MM.1S (cell line): Measurements from ENCODE around the gene CFAP77.

ENCODE experiments used
- EZH2 ChIP-seq: fragments of 300-600 bp; sonication (generic); optimal IDR thresholded peaks from 2 replicates; pipeline ENCODE3; 2017; ENCODE audit warnings: low read depth, mild to moderate bottlenecking, antibody characterized with exemption, low read length, mixed read lengths
- EZH2phosphoT487 ChIP-seq: fragments of 300-600 bp; sonication (generic); IDR thresholded peaks from 2 replicates; pipeline ENCODE4 v1.6.1; 2018; ENCODE audit warnings: antibody characterized with exemption, low read length
- TF ChIP-seq, protein P1 (sequence below): fragments of 300-600 bp; sonication (generic); IDR thresholded peaks from 2 replicates; pipeline ENCODE4 v1.5.1; 2016; ENCODE audit warnings: antibody characterized with exemption, low read length, mixed read lengths

DNA sequence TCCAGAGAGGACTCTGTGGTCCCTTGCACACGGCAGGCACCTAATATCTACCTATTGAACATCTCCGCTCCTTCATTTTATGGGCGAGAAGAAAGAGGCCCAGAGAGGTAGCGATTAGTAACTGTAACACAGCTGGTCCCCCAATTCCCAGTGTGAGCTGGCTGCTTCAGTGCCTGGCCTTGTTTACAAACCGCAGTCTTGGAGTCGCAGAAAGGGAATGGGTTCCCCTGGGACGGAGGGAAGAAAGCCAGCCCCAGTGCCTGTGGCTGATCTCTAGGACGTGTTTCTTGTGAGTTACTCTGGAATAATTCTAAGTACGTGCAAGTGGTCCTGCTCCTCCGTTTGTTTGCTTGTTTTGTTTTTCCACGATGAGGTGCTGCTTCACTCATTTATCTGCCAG lies 52.0 kb downstream of the CFAP77 start:
- TF ChIP-seq EZH2, result no peak
- TF ChIP-seq, protein P1, sequence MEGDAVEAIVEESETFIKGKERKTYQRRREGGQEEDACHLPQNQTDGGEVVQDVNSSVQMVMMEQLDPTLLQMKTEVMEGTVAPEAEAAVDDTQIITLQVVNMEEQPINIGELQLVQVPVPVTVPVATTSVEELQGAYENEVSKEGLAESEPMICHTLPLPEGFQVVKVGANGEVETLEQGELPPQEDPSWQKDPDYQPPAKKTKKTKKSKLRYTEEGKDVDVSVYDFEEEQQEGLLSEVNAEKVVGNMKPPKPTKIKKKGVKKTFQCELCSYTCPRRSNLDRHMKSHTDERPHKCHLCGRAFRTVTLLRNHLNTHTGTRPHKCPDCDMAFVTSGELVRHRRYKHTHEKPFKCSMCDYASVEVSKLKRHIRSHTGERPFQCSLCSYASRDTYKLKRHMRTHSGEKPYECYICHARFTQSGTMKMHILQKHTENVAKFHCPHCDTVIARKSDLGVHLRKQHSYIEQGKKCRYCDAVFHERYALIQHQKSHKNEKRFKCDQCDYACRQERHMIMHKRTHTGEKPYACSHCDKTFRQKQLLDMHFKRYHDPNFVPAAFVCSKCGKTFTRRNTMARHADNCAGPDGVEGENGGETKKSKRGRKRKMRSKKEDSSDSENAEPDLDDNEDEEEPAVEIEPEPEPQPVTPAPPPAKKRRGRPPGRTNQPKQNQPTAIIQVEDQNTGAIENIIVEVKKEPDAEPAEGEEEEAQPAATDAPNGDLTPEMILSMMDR, result no peak
- TF ChIP-seq EZH2phosphoT487, result no peak
